Measurements from ENCODE around the gene SENP1.
A peak's percentile ranks its signal among the peaks of the same experiment; 100 is the strongest.

Gene SENP1

DNA sequence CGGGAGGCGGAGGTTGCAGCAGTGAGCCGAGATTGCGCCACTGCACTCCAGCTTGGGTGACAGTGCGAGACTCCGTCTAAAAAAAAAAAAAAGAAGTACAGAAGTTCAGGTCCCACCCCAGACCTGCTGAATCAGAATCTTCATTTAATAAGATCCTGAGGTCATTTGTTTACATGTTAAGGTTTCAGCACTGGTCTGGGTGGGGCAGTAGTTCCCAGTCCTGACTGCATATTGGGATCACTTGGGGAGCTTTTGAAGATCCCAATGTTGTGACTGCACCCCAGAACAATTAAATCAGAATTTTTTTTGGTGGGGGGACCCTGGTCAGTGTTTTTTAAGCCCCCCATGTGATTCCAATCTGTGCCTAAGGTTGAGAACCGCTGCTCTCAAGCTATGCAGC lies 89.9 kb downstream of the SENP1 start:
- DNase-seq: no peak

DNA sequence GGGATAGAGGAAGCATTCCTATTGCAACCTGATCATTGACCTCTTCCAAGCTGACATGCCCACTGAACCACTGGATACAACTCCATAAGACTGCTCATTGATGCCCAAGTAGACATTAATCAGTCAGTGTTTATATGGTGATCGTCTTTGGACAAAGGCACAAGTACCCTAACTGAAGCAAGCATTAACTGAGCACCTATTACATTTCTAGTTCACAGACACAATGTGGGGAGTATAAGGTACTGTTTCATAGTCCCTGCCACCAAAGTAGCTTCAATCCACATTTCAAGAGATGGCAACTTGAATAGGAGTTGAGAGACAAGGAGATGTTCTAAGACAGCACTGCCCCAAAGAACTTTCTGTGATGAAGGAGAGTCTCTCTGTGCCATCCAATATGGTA lies 90.8 kb downstream of the SENP1 start:
- no peak for DNase-seq

DNA sequence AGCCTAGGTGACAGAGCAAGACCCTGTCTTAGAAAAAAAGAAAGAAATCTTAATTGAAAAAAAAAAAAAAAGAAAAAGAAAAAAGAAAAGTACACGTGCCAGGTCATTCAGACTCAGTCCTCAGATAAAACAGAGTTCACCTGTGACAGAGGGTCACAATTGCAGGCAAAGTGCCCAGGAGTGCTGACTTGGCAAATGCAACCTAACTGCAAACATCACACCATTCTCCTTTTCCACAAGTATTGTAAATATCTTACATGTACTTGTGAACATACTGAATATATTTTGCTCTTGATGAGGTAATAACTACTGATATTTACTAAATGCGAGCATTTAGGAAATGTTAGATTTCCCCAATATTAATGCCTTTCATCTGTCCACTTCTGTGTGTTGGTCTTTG lies 92.6 kb downstream of the SENP1 start:
- DNase-seq: no peak

DNA sequence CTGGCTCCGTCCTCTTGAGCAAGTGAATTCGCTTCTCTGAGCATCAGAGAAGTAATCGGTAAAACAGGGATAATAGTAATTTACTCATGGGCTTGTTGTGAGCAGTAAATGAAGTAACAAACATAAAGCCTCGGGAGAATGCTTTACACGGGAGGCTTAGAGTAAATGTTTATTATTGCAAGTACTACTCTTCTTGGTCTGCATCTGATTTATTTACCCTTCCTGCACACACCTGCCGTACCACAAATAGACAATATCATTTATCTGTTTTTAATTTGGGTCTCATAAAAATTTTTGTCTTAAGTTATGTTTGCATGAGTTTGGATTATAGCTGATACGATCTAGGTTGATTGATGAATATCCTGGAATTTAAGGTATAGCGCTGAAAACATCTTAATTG lies 93.8 kb downstream of the SENP1 start:
- no peak for DNase-seq

GRCh38 chr12:48010366-48010970 lies 95.4 kb downstream of the SENP1 start:
- no peak for DNase-seq

GRCh38 chr12:48009471-48009870 lies 96.4 kb downstream of the SENP1 start:
- no peak for DNase-seq

- DNase-seq: no peak
Measured at GRCh38 chr12:48008950-48009349, 96.9 kb downstream of the SENP1 start.

DNA sequence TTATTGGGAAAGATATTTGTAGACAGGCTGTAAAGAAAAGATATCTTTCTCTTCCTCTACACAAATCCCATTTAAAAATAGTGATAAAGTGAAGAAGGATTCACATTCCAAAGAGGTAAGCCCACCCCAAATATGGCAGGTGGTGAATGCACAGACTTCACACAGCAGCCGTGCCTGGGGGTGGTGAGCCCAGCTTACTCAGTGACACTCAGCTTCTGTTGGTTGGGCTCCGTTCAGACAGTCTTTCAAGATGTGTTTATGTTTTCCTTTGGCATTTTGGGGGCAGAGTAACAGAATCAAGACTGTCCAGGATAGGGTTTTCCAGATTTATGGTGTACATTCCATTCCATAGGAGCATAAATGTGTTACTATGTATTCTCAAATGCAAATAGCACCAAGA lies 97.5 kb downstream of the SENP1 start:
- DNase-seq: no peak

DNA sequence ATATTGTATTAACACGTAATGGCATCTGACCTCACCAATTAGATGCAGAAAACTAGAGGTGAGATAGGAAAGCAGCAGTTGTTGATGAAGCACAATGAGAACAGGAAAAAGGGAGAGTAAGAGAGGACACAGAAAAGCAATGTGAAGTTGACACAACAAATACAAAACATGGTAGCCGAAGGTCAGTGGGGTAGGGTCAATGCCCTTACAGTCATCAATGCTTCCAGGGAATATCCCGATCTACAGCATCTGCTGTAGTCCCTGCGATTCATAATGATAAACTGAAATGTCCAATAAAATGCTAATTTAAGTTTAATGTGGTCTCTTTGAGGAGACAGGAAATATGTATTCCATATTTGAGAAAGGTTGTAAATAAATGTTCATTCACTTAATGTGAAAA lies 98.7 kb downstream of the SENP1 start:
- DNase-seq: no peak

GRCh38 chr12:48005750-48006021 lies 100.2 kb downstream of the SENP1 start:
- no peak for DNase-seq

GRCh38 chr12:48005001-48005749 lies 100.7 kb downstream of the SENP1 start:
- DNase-seq: no peak

- DNase-seq: peak; percentile 29
Measured at GRCh38 chr12:48004053-48004941, 101.6 kb downstream of the SENP1 start, which contains the start of gene COL2A1. Gene COL2A1 (minus strand): TSS chr12:48004476. CDS start chr12:48004321, 155 bp downstream.

- no peak for DNase-seq
Measured at GRCh38 chr12:48003226-48004052, 102.4 kb downstream of the SENP1 start.

DNA sequence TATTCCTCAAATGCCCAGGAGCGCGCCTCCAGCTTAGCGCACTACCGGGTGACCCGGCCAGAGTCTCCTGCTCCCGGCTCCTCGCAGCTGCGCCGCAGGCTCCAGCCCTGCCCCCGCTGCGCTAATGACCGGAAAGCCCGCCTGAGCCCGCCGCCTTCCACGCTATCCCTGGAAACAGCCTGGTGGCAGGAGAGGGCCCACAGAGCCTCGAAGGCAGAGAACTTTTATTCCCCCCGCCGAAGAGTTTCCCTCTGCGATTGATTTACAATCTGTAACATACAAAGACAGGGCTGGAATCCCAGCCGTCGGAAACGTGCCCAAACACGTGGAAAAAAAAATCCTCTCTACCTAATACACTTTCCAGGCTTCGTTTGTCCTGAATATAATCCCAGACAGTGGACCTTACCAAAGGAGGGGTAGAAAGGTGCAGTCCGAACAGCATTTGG lies 103.1 kb downstream of the SENP1 start:
- no peak for DNase-seq

- DNase-seq: no peak
Measured at GRCh38 chr12:48002414-48002730, 103.5 kb downstream of the SENP1 start.

GRCh38 chr12:48001505-48002413 lies 104.1 kb downstream of the SENP1 start:
- no peak for DNase-seq

- no peak for DNase-seq
Measured at GRCh38 chr12:48000878-48001504, 104.9 kb downstream of the SENP1 start.

DNA sequence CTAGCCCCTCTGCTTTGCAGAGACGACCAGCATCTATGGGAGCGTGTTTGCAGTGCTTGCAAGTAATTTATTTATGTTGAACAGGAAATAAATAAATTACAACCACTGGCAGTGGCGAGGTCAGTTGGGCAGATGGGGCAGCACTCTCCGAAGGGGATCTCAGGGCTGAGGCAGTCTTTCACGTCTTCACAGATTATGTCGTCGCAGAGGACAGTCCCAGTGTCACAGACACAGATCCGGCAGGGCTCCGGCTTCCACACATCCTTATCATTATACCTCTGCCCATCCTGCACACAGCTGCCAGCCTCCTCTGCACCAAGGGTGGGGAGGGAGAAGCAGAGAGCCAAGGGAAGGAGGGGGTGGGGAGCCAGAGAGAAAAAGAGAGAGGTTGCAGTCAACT lies 106.1 kb downstream of the SENP1 start:
- no peak for DNase-seq

DNA sequence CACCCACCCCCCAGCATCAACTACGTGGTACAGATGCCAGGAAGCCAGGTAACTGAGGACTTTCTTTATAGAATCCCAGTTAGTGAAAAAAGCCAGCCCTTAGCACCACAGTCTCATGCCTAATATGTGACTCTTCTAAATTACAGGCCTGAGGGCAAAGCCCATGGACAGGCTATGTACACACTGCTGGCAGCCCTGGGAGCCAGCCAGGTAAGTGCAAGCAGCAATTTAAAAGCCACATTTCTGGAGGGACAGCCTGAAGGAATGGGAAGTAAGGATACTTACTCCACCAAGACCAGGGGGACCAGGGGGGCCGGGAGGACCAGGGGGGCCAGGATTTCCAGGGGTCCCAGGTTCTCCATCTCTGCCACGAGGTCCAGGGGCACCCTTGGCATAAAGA lies 108.6 kb downstream of the SENP1 start:
- DNase-seq: no peak

DNA sequence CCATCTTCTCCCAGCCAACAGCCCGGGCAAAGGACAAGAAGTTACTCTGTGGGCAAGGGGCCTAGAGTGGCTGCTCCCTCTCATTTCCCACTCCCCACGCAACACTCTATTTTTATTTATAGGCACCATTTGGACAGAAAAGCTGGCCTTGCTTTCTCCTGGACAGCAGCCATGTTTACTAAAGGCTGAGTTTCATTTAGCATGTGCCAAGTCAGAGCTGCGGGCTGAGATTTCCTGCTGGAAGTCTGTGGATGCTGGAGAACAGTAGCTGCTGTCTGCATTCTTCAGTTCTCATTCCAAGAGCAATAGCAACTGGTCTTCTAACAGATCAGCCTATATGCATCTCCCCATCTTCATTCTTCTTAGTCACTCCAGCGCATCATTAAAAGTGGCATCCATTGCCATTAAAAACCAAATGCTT lies 109.9 kb downstream of the SENP1 start:
- no peak for DNase-seq

- no peak for DNase-seq
Measured at GRCh38 chr12:47993491-47993890, 112.4 kb downstream of the SENP1 start.
